ENCODE data around the gene OPHN1. TPM values are rescaled to one million over a fixed set of nuclear protein-coding genes. Genes with fewer than 3 reads are reported as not detected.

Gene OPHN1
- polyA plus RNA-seq, 1 experiment: 5.9 TPM

DNA sequence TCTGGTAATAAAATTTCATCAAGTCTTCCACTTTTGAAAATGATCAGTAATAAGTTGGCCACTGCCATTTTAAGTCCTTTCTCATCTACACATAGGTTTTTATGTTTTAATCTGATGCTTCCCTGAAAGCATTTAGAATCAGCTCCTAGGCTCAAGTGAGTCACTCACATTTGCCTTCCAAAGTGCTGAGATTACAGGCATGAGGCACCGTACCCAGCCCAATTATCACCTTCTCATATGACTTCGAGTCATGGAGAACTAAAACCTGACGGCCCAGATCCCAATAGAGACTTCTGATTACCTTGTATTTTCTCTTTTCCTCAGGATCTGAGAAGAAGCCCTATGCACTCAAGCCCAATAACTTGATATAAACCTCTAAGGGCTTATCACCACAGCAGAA, 140.8 kb downstream of the OPHN1 start:
- DNase-seq (ENCODE audit: low read depth): no peak

DNA sequence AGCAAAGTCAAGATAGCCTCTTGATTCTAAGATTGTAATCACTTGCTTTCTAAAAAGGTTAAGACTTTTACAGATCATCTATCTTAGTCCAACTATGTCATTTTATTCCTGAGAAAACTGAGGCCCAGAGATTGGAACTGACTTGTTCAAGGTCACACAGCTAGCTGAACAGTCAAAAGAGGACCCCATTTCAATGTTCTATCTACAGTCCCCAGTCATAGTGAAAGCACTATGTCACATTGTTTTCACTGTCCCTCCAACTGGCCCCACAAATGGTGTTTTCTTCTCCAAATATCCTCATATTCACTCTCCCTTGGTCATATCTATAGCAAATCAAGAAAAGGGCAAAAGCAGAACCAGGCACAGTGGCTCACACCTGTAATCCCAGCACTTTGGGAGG, 145.2 kb downstream of the OPHN1 start:
- DNase-seq (ENCODE audit: low read depth): no peak
- Histone ChIP-seq H3K36me3 (ENCODE audit: control insufficient read depth, insufficient read depth, low read length) (no peaks in the 10 kb centered on the region), H3K4me3 (ENCODE audit: low read depth, low read length) (no peak overlapping the region), H3K27me3 (ENCODE audit: control insufficient read depth, insufficient read depth, low read length) (no peaks in the 10 kb centered on the region)
- CTCF ChIA-PET: no interaction called here
- POLR2A ChIA-PET: no interaction called here
- TF ChIP-seq, protein P1, sequence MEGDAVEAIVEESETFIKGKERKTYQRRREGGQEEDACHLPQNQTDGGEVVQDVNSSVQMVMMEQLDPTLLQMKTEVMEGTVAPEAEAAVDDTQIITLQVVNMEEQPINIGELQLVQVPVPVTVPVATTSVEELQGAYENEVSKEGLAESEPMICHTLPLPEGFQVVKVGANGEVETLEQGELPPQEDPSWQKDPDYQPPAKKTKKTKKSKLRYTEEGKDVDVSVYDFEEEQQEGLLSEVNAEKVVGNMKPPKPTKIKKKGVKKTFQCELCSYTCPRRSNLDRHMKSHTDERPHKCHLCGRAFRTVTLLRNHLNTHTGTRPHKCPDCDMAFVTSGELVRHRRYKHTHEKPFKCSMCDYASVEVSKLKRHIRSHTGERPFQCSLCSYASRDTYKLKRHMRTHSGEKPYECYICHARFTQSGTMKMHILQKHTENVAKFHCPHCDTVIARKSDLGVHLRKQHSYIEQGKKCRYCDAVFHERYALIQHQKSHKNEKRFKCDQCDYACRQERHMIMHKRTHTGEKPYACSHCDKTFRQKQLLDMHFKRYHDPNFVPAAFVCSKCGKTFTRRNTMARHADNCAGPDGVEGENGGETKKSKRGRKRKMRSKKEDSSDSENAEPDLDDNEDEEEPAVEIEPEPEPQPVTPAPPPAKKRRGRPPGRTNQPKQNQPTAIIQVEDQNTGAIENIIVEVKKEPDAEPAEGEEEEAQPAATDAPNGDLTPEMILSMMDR (IDR thresholded peaks at IDR 0.05; ENCODE audit: insufficient read depth, low read depth, low read length): no peak

More for the DNA sequence above, 140.8 kb downstream of the OPHN1 start:
- CTCF ChIA-PET: no interaction called here
- POLR2A ChIA-PET: no interaction called here
- TF ChIP-seq, protein P1 (IDR thresholded peaks at IDR 0.05; ENCODE audit: insufficient read depth, low read depth, low read length): no peak
- Histone ChIP-seq H3K36me3 (ENCODE audit: control insufficient read depth, insufficient read depth, low read length) (no peaks in the 10 kb centered on the region), H3K27me3 (ENCODE audit: control insufficient read depth, insufficient read depth, low read length) (no peaks in the 10 kb centered on the region), H3K4me3 (ENCODE audit: low read depth, low read length) (no peak overlapping the region)

DNA sequence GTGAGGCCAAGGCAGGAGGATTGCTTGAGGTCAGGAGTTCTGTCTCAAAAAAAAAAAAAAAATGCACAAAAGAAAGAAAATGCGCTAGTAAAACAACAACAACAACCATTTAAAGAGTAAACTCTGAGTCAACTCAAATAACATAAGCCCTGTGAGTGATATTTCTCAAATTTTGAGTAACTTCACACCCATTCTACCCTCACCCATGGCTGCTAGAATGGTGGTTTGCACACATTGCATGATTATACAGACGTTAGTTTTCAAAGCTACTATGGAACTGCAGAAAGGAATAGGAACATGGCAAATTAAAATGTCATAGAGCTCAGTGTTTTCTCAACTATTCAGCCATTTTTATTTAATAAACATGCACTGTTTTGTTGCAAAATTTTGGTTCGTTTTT, 145.9 kb downstream of the OPHN1 start:
- H3K4me3 ChIP-seq (ENCODE audit: low read depth, low read length): no peak overlapping the region
- CTCF ChIA-PET: no interaction called here
- POLR2A ChIA-PET: no interaction called here
- H3K27me3 ChIP-seq (ENCODE audit: control insufficient read depth, insufficient read depth, low read length): no peaks in the 10 kb centered on the region
- no peaks in the 10 kb centered on the region for H3K36me3 ChIP-seq (ENCODE audit: control insufficient read depth, insufficient read depth, low read length)
- TF ChIP-seq, protein P1 (IDR thresholded peaks at IDR 0.05; ENCODE audit: insufficient read depth, low read depth, low read length): no peak
- no peak for DNase-seq (ENCODE audit: low read depth)

DNA sequence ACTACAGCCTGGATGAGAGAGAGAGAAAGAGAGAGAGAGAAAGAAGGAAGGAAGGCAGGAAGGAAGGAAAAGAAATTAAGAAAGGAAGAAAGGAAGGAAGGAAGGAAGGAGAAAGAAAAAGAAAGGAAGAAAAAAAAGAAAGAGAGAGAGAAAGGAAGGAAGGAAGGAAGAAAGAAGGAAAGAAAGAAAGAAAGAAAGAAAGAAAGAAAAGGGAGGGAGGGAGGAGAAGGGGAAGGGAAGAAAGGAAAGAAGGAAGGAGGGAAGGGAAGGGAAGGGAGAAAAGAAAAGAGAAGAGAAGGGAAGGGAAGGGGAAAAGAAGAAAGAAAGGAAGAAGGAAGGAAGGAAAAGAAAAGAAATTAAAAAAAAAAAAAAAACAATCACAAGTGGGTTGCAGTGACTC, 146.3 kb downstream of the OPHN1 start:
- no peaks in the 10 kb centered on the region for H3K27me3 ChIP-seq (ENCODE audit: control insufficient read depth, insufficient read depth, low read length)
- no peaks in the 10 kb centered on the region for H3K36me3 ChIP-seq (ENCODE audit: control insufficient read depth, insufficient read depth, low read length)
- TF ChIP-seq, protein P1 (IDR thresholded peaks at IDR 0.05; ENCODE audit: insufficient read depth, low read depth, low read length): no peak
- no peak overlapping the region for H3K4me3 ChIP-seq (ENCODE audit: low read depth, low read length)
- CTCF ChIA-PET: no interaction called here
- POLR2A ChIA-PET: no interaction called here
- DNase-seq (ENCODE audit: low read depth): no peak

DNA sequence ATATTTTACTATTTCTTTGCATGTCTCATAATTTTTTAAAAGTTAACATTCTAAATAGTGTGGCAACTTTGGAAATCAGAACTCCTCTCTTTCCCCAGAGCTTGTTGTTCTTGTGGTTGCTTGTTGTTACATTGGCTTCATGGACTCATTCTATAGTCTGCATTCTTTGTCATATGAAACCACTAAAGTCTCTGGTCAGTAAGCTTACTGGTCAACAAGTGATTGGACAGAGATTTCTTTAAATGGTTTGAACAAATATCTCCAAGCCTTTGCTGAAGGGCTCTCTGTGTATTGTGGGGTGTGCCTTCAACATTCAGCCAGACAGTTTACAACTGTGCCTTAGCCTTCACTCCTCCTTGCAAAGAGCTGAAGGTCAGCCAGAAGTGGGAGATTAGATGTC, 147.2 kb downstream of the OPHN1 start:
- POLR2A ChIA-PET: no interaction called here
- Histone ChIP-seq H3K36me3 (ENCODE audit: control insufficient read depth, insufficient read depth, low read length) (no peaks in the 10 kb centered on the region), H3K27me3 (ENCODE audit: control insufficient read depth, insufficient read depth, low read length) (no peaks in the 10 kb centered on the region), H3K4me3 (ENCODE audit: low read depth, low read length) (no peak overlapping the region)
- TF ChIP-seq, protein P1 (IDR thresholded peaks at IDR 0.05; ENCODE audit: insufficient read depth, low read depth, low read length): no peak
- no peak for DNase-seq (ENCODE audit: low read depth)
- CTCF ChIA-PET: no interaction called here

Data from BJ (cell line).